Stromal cell of bone marrow (primary cell): Measurements from ENCODE around the gene DOCK4.

Experiments
- DNase-seq: peaks from one replicate; pipeline ENCODE4 v3.0.0-alpha.2; 2012; ENCODE audit warnings: low read depth

DOCK4 gene

DNA sequence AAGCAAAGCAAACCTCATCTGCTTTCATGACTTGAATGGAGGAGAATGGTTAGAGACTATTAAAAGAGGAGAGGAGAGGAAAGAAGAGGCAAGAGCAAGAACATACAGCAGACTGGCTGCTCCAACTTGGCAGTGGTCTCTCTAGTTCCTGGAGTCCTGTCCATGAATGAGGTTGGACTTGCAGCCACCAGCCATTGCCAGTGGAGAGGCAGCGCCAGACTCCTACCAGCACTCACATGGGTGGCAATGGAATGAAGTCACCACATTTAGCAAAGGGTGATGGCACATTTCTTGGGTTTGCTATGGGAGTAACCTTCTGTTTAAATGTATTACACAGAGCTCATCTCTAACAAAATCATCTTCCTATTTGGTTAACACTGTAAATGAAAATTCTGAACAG lies 386.1 kb downstream of the DOCK4 start:
- DNase-seq: no peak

- DNase-seq: no peak
Measured at GRCh38 chr7:111815354-111815753, 390.8 kb downstream of the DOCK4 start.

GRCh38 chr7:111813306-111813705 lies 392.9 kb downstream of the DOCK4 start:
- no peak for DNase-seq

- no peak for DNase-seq
Measured at GRCh38 chr7:111806232-111806631, 400.0 kb downstream of the DOCK4 start.

GRCh38 chr7:111803015-111803758 lies 403.0 kb downstream of the DOCK4 start:
- DNase-seq: no peak

DNA sequence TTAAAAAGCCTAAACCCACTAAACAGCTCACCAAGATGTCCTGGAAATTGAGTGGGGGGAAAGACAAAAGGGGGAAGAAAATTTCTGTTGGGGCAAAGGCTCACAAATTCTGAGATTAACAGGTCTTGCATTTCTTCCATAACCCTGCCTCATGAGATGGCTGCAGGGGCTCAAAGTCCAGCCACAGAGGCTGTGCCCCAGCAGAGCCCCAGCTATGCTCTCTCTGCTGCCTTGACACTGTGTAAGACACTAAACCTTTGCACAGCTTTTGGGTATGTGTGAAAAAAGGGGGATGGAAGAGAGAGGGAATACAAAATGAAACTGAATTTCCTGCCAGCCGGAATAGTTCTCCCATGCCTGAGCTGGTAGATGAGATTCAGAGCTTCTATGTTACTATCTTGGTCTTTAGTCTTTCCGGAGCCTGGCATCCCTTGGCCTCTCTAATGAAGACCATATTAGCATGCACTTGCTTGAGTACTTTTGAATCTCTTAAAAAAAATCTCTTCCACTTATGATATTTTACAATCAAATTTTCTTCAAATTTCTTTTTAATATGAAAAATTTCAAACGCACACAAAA lies 403.9 kb downstream of the DOCK4 start:
- DNase-seq: no peak

- DNase-seq: no peak
Measured at GRCh38 chr7:111801277-111801676, 404.9 kb downstream of the DOCK4 start.

GRCh38 chr7:111796671-111797070 lies 409.5 kb downstream of the DOCK4 start:
- DNase-seq: no peak

- DNase-seq: no peak
Measured at GRCh38 chr7:111789870-111790269, 416.3 kb downstream of the DOCK4 start.

- DNase-seq: no peak
Measured at GRCh38 chr7:111789048-111789320, 417.2 kb downstream of the DOCK4 start.

DNA sequence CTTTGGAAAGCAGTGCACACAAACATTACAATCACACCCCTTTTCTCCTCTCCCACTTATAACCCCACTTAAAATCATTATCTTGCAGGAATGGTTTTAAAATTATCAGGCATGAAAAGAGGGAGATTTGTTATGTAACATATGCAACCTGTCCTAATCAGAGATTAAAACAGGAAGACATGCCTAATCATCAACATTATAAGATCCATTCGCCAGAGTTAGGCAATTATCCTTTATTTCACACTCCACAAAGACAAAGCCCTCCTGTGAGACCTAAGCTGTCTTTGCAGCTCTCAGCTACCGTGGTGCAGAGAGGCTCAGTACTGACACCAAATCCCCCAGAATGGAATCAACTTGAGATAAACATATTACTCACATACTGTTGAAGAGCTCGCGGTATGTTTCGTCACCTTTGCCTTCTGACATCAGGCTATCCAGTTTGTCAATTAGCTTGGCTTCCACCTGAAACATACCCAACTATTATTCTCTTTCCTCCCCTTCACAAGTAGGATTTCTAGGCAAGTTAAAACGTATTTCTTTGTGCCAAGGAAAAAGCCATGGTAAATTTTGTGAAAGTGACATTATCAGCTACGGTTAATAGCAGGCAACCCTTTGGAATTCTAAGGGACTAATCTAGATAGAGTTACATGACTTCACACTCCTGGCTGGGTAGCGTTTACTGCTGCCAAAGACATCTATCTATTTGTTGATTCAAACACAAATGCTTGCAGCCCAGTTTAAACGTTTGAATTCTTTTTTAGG lies 417.7 kb downstream of the DOCK4 start:
- DNase-seq: no peak

- DNase-seq: no peak
Measured at GRCh38 chr7:111787741-111788140, 418.5 kb downstream of the DOCK4 start.

DNA sequence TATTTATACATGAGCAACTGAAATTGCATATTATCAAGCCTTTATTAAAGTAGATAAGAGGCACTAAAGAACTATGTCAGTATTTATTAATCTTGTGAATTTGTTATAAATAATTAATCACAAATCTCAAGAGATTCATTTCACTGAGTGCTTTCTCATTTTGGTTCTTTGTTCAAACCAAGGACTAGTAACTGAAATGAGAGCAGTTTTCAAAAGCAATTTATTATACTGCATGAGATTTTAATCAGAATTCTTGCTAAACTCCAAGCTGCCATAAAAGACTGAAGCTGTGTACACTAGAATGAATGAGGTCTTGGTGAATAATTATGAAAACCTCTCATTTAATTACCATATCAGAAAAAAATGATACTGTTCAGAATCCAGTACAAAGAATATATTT lies 419.1 kb downstream of the DOCK4 start:
- DNase-seq: no peak

DNA sequence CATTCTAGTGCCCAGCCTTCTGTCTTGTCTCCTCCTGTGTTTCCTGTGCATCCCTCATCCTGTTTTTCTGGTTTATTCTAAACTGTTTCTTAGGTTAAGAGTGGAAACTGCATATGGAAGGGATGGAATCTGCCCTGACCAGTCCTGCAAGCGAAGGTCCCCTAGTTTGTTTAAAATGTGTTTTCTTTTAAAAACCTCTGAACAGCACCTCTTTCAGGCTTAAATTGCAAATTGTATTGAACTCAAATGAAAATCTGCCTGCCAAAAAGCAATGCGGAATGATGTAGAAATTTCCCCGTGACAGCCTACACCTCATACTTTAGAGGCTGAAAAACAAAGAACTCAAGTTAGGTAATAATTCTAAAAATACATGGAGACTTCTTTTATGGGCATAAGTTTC lies 421.1 kb downstream of the DOCK4 start:
- no peak for DNase-seq

DNA sequence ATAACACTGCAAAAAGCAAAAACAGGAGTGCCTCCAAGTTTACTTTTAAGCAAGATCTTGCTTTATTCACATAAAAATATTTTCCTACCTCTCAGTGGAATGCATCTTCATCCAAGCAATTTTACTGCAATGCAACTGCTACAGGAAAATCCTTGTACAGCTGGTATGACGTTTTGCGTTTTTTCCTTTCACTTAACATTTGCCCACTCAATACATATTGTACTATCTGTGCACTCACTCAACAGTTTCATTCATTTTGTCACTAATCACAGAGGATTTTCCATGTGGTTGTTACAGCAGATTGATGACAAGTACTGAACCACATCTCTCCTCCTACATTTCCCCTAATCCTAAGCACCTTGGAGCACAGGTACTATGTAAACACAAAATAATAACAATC lies 421.9 kb downstream of the DOCK4 start:
- DNase-seq: no peak

DNA sequence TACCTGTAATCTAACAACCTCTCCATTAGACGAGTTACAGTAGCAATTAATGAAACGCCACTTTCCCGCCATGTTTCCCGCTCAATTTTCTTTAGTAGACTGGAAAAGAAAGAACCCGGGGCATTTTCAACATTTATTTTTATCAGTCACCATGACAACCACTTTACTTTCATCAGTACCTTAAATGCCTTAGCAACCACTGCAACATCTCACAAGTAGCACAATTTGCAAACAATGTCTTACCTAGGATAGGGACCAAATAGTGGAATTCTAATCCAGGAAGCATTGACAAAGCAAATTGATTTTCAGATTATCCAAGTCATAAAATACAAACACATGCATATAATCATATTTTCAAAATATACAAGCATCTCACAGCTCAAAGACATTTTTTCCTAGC lies 422.3 kb downstream of the DOCK4 start:
- no peak for DNase-seq

GRCh38 chr7:111780527-111780926 lies 425.7 kb downstream of the DOCK4 start:
- no peak for DNase-seq

GRCh38 chr7:111775206-111775605 lies 431.0 kb downstream of the DOCK4 start:
- no peak for DNase-seq

DNA sequence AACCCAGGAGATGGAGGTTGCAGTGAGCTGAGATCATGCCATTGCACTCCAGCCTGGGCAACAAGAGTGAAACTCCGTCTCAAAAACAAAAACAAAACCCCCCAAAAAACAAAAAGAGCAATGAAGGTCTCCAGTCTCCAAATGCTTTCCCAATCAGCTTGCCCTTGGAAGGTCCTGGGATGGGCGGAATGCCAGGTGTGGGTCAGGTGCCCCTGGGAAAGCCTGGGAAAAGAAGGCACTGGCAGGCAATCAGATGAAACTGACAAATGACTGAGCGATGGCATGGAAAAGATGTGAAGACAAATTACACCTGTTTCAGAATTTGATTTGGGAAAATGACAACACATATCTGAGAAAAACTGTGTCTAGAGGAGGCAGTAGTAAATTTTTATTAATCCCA lies 433.5 kb downstream of the DOCK4 start:
- no peak for DNase-seq

GRCh38 chr7:111771638-111772037 lies 434.6 kb downstream of the DOCK4 start:
- DNase-seq: no peak

DNA sequence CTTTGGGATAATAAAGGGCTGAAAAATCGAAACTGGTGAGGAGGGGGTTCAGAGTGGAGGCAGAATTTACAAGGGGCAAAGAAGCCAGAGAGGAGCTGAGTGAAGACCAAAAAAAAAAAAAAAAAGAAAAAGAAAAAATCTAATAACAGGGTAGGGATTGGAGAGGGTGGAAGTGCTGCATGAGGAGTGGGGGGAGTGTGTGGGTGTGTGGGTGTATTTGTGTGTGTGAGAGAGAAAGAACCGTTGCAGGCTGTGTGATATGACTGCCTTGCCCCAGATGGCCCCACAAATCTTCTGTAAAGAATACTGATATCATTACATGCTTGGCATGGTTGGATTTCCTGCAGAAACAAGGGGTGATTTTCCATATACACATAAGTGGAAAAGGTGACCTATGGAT lies 436.1 kb downstream of the DOCK4 start:
- no peak for DNase-seq

GRCh38 chr7:111765751-111766643 lies 440.2 kb downstream of the DOCK4 start:
- peak; percentile 52 for DNase-seq
